Gastrocnemius medialis (tissue), 4 donors: ENCODE results near the gene APBA3.

Experiments used
- POLR2A ChIP-seq, 2 donors: fragments of 450-650 bp; IDR thresholded peaks; one replicate each; pipeline ENCODE4 v1.6.1; 2017; ENCODE audit warnings: antibody characterized with exemption in 2 of 2, mild to moderate bottlenecking in 2 of 2, moderate library complexity in 2 of 2
- TF ChIP-seq, protein P1 (sequence below), 5 experiments: fragments of 450-650 bp in 3 of 5; fragments of 200-600 bp in 2 of 5; sonication (generic) in 2 of 5; IDR thresholded peaks in 4 of 5; conservative IDR thresholded peaks in 1 of 5; 1 replicate in 4 of 5; 2 replicates in 1 of 5; pipeline ENCODE4 v1.5.1; 2016 to 2019; ENCODE audit warnings: antibody characterized with exemption in 5 of 5, mild to moderate bottlenecking in 3 of 5, moderate library complexity in 3 of 5

DNA sequence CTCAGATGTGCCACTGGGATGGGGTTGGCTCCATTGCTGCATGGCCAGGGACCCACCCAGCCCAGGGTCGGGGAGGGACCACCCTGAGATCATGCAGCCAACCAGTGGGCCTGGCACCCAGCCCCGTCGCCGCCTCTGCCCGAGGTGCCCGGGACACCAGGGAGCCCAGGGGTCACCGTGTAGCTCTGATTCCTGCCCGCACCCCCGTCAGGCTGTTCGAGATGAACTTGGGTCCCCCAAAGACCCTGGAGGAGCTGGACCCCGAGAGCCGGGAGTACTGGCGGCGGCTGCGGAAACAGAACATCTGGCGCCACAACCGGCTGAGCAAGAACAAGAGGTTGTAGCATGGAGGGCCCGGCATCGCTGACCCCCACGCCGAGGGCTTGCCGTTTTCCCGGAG is 5.6 kb upstream of the APBA3 start:
- TF ChIP-seq, protein P1, sequence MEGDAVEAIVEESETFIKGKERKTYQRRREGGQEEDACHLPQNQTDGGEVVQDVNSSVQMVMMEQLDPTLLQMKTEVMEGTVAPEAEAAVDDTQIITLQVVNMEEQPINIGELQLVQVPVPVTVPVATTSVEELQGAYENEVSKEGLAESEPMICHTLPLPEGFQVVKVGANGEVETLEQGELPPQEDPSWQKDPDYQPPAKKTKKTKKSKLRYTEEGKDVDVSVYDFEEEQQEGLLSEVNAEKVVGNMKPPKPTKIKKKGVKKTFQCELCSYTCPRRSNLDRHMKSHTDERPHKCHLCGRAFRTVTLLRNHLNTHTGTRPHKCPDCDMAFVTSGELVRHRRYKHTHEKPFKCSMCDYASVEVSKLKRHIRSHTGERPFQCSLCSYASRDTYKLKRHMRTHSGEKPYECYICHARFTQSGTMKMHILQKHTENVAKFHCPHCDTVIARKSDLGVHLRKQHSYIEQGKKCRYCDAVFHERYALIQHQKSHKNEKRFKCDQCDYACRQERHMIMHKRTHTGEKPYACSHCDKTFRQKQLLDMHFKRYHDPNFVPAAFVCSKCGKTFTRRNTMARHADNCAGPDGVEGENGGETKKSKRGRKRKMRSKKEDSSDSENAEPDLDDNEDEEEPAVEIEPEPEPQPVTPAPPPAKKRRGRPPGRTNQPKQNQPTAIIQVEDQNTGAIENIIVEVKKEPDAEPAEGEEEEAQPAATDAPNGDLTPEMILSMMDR (IDR thresholded peaks at IDR 0.05 in 4 of 5, conservative IDR thresholded peaks at IDR 0.05 in 1 of 5), result no peak
- no peak for TF ChIP-seq POLR2A (IDR thresholded peaks at IDR 0.05)
